Sigmoid colon (tissue), 7 donors: ENCODE measurements around the gene ARID3C. TPM values are rescaled to one million over a fixed set of nuclear protein-coding genes. Genes with fewer than 3 reads are reported as not detected.
"Not testable (repeated sequence)": the region's sequence is repeated elsewhere in the genome, so short reads cannot be mapped to it uniquely, and the experiment has no call there.

Experiments used
- DNase-seq: peaks from one replicate; pipeline ENCODE4 v3.0.0-alpha.2; 2019
- H3K27ac ChIP-seq, 4 donors: fragments of 200-600 bp; sonication (generic); one replicate each; pipeline ENCODE4 v1.5.1; 2016 to 2019; ENCODE audit warnings: mild to moderate bottlenecking in 1 of 4
- H3K27me3 ChIP-seq, 3 donors: fragments of 200-600 bp; sonication (generic); one replicate each; pipeline ENCODE4 v1.5.1; 2019; ENCODE audit warnings: mild to moderate bottlenecking in 1 of 3
- H3K36me3 ChIP-seq, 4 donors: fragments of 200-600 bp; sonication (generic); one replicate each; pipeline ENCODE4 v1.5.1; 2016 to 2019
- H3K4me1 ChIP-seq, 4 donors: fragments of 200-600 bp; sonication (generic); one replicate each; pipeline ENCODE4 v1.5.1; 2017 to 2019
- H3K4me3 ChIP-seq, 4 donors: fragments of 200-600 bp; sonication (generic); one replicate each; pipeline ENCODE4 v1.5.1; 2017 to 2019; ENCODE audit warnings: mild to moderate bottlenecking in 2 of 4, moderate library complexity in 1 of 4
- H3K9me3 ChIP-seq, 4 donors: fragments of 200-600 bp in 3 of 4; sonication (generic) in 3 of 4; one replicate each; pipeline versions ENCODE4 v1.5.1 to v1.6.1; 2013 to 2019
- CTCF ChIP-seq, 4 experiments: fragments of 450-650 bp in 3 of 4; fragments of 200-600 bp in 1 of 4; IDR thresholded peaks; one replicate each; pipeline ENCODE4 v1.5.1; 2016 to 2019; ENCODE audit warnings: antibody characterized with exemption in 4 of 4, mild to moderate bottlenecking in 3 of 4, moderate library complexity in 2 of 4
- EP300 ChIP-seq, 4 donors: sonication (generic); formaldehyde crosslinking; IDR thresholded peaks; one replicate each; pipeline ENCODE4 v1.6.1; 2017; ENCODE audit warnings: antibody characterized with exemption in 4 of 4
- POLR2A ChIP-seq, 2 donors: fragments of 450-650 bp; IDR thresholded peaks; one replicate each; pipeline ENCODE4 v1.6.1; 2016; ENCODE audit warnings: antibody characterized with exemption in 2 of 2, mild to moderate bottlenecking in 2 of 2, moderate library complexity in 2 of 2
- POLR2AphosphoS5 ChIP-seq, 4 donors: sonication (generic); formaldehyde crosslinking; IDR thresholded peaks; one replicate each; pipeline ENCODE4 v1.6.1; 2017; ENCODE audit warnings: antibody characterized with exemption in 4 of 4
- WGBS, 2 donors: extraction: QIAGEN DNeasy Blood & Tissue Kit; methylation state at CpG; one replicate each; pipeline ENCODE4 v1.1.7; 2013; 5-methylcytosine and 5-hydroxymethylcytosine counted together
- intact Hi-C: fragments of 100-400 bp; cut with DNase I; formaldehyde crosslinking; loops from one replicate; pipeline ENCODE4 v1.15.1; 2023
- polyA plus RNA-seq, 3 donors: library from polyadenylated mRNA; stranded (reverse); fragments of 200-250 nt; gene quantifications; one replicate each; pipeline ENCODE4 v1.2.3, GENCODE V29; 2013
- total RNA-seq, 4 donors: library from RNA; depleted of rRNA; stranded (reverse); fragments of >200 nt; gene quantifications; one replicate each; pipeline ENCODE4 v1.1.0, GENCODE V29; 2016
- donor health status: healthy with polysubstance abuse.
- donor health status: Bipolar disorder and iron deficiency.
- donor health status: healthy.

Gene ARID3C
- total and polyA plus RNA-seq, 7 donors, result 0.06 TPM; not detected in 6

DNA sequence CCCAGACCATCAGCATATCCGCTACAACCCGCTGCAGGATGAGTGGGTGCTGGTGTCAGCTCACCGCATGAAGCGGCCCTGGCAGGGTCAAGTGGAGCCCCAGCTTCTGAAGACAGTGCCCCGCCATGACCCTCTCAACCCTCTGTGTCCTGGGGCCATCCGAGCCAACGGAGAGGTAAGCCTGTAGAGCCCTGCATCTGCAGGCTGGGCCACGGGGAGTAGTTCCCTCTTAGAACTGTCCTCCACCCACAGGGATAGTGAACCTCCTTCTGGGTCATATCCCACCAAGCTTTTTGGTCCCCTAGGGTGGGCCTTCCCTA lies 18.2 kb upstream of the ARID3C start:
- Histone ChIP-seq H3K36me3 (peaks cover 5 to 29% (median 14%) of the 10 kb centered on the region in 4 donors), H3K4me1 (peaks cover 0 to 42% (median 39%) of the 10 kb centered on the region in 4 donors), H3K4me3 (peak overlapping the region; percentile 50 to 81 (median 59)), H3K27ac (peak overlapping the region; percentile 83 to 94 (median 90)), H3K9me3 (no peaks in the 10 kb centered on the region), H3K27me3 (no peaks in the 10 kb centered on the region)
- WGBS, 2 donors, result 1% methylated on average over 8 of the region's 8 CpGs
- DNase-seq, result no peak
- intact Hi-C loops, result loop anchor here (5.0 kb wide), 1 partner anchor 55 kb away; no protein-coding TSS in a partner anchor
- no peak for TF ChIP-seq EP300 (IDR thresholded peaks at IDR 0.05)
- no peak for TF ChIP-seq CTCF (IDR thresholded peaks at IDR 0.05)
- no peak for TF ChIP-seq POLR2A (IDR thresholded peaks at IDR 0.05)
- TF ChIP-seq POLR2AphosphoS5 (IDR thresholded peaks at IDR 0.05), result no peak

- WGBS, 2 donors, result 2 to 5% methylated on average over 43 of the region's 43 CpGs
Observed at GRCh38 chr9:34646211-34647083, 17.6 kb upstream of the ARID3C start, which contains the start of gene GALT. Gene GALT (plus strand): TSS chr9:34646675. CDS start chr9:34646705, 30 bp downstream.

DNA sequence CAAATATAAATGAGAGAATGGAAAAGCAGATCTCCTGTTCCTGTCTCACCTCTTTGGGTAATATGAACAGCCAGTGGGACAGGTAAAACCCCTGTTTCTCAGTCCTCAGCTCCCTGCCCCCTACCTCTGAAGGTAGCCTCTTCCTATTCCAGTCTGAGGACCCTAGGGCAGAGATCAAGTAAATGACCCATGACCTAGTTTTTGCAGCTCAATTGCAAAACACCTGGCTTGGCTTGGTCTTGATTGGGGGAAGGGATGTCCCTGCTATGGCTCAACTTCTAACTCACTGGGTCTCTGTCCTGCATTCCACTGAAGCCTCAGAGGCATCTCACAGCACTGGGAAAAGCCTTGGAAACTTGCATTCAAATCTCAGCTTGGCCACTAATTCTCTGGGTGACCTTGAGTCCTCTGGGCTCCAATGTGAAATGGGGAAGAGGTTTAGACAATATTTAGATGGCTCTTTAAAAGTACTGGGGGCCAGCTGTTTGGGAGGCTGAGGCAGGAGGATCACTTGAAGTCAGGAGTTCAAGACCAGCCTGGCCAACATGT lies 16.0 kb upstream of the ARID3C start:
- Histone ChIP-seq H3K9me3 (no peaks in the 10 kb centered on the region), H3K4me1 (peaks cover 0 to 28% (median 25%) of the 10 kb centered on the region in 4 donors), H3K27me3 (no peaks in the 10 kb centered on the region), H3K4me3 (no peak overlapping the region), H3K36me3 (peaks cover 5 to 18% (median 13%) of the 10 kb centered on the region in 4 donors), H3K27ac (no peak overlapping the region)
- DNase-seq, result no peak
- intact Hi-C loops, result loop anchor here (5.0 kb wide), 1 partner anchor 57 kb away; no protein-coding TSS in a partner anchor
- TF ChIP-seq POLR2AphosphoS5 (IDR thresholded peaks at IDR 0.05) (no peak), EP300 (IDR thresholded peaks at IDR 0.05) (no peak), POLR2A (IDR thresholded peaks at IDR 0.05) (no peak), CTCF (IDR thresholded peaks at IDR 0.05) (no peak)

More at GRCh38 chr9:34646211-34647083, 17.6 kb upstream of the ARID3C start, which contains the start of gene GALT:
- Histone ChIP-seq H3K36me3 (peaks cover 5 to 29% (median 14%) of the 10 kb centered on the region in 4 donors), H3K4me3 (peak within 1 kb of the TSS; percentile 50 to 81 (median 59)), H3K27ac (peak within 1 kb of the TSS; percentile 83 to 94 (median 90)), H3K27me3 (no peaks in the 10 kb centered on the region), H3K4me1 (peaks cover 0 to 36% (median 35%) of the 10 kb centered on the region in 4 donors), H3K9me3 (no peaks in the 10 kb centered on the region)
- peak; percentile 97 for DNase-seq
- intact Hi-C loops, result loop anchor here (5.0 kb wide), 1 partner anchor 56 kb away; no protein-coding TSS in a partner anchor
- TF ChIP-seq POLR2A (IDR thresholded peaks at IDR 0.05) (peak in 1 of 2 donors; percentile 43), CTCF (IDR thresholded peaks at IDR 0.05) (peak in 3 of 4 experiments; percentile 27 to 39 (median 31)), POLR2AphosphoS5 (IDR thresholded peaks at IDR 0.05) (peak; percentile 46 to 80 (median 71)), EP300 (IDR thresholded peaks at IDR 0.05) (no peak)

GRCh38 chr9:34642679-34643078 lies 13.8 kb upstream of the ARID3C start:
- whole genome bisulfite sequencing, 2 donors, result 96% methylated on average over 1 of the region's 1 CpG
- no peaks in the 10 kb centered on the region for H3K9me3 ChIP-seq
- TF ChIP-seq CTCF (IDR thresholded peaks at IDR 0.05), result no peak
- TF ChIP-seq POLR2AphosphoS5 (IDR thresholded peaks at IDR 0.05), result no peak
- TF ChIP-seq EP300 (IDR thresholded peaks at IDR 0.05), result no peak
- TF ChIP-seq POLR2A (IDR thresholded peaks at IDR 0.05), result no peak
- H3K27me3 ChIP-seq, result no peaks in the 10 kb centered on the region
- H3K27ac ChIP-seq, result no peak overlapping the region
- H3K36me3 ChIP-seq, result no peaks in the 10 kb centered on the region
- intact Hi-C loops, result no loop called here
- DNase-seq, result no peak
- no peak overlapping the region for H3K4me3 ChIP-seq
- peaks cover 0 to 21% (median 20%) of the 10 kb centered on the region in 4 donors for H3K4me1 ChIP-seq

- H3K27ac ChIP-seq, H3K27me3 ChIP-seq, intact Hi-C loops, DNase-seq, H3K4me3 ChIP-seq, H3K9me3 ChIP-seq: not testable (repeated sequence)
- Histone ChIP-seq H3K4me1 (peaks cover 0 to 29% (median 27%) of the 10 kb centered on the region in 4 donors), H3K36me3 (peaks cover 0 to 12% (median 3%) of the 10 kb centered on the region in 4 donors)
- WGBS, 2 donors, result 83 to 89% methylated on average over 8 of the region's 8 CpGs
Observed at GRCh38 chr9:34639322-34639721, 10.5 kb upstream of the ARID3C start.
